Tibial artery (tissue), 4 donors: ENCODE results near the gene OST4.
A peak's percentile ranks its signal among the peaks of the same experiment; 100 is the strongest.

Experiments used
- DNase-seq, 2 donors: peaks; one replicate each; pipeline ENCODE4 v3.0.0-alpha.2; 2019
- H3K27ac ChIP-seq, 2 donors: fragments of 200-600 bp; sonication (generic) in 1 of 2; 1 replicate in 1 of 2; 2 replicates in 1 of 2; pipeline ENCODE4 v1.5.1; 2018 to 2019; ENCODE audit warnings: mild to moderate bottlenecking in 1 of 2
- H3K27me3 ChIP-seq, 2 donors: fragments of 200-600 bp; sonication (generic) in 1 of 2; one replicate each; pipeline versions ENCODE4 v1.5.1 to v1.6.0; 2016 to 2019
- H3K36me3 ChIP-seq, 3 donors: fragments of 200-600 bp; sonication (generic) in 2 of 3; one replicate each; pipeline ENCODE4 v1.5.1; 2016 to 2019; ENCODE audit warnings: mild to moderate bottlenecking in 2 of 3
- H3K4me1 ChIP-seq, 4 donors: fragments of 200-600 bp; sonication (generic) in 2 of 4; 1 replicate in 3 of 4; 2 replicates in 1 of 4; pipeline ENCODE4 v1.5.1; 2016 to 2019
- H3K4me3 ChIP-seq, 2 donors: fragments of 200-600 bp; sonication (generic) in 1 of 2; 1 replicate in 1 of 2; 2 replicates in 1 of 2; pipeline ENCODE4 v1.5.1; 2018 to 2019; ENCODE audit warnings: mild to moderate bottlenecking in 2 of 2
- H3K9me3 ChIP-seq, 3 donors: fragments of 200-600 bp; sonication (generic) in 1 of 3; one replicate each; pipeline ENCODE4 v1.5.1; 2016 to 2019
- intact Hi-C: fragments of 100-400 bp; cut with DNase I; formaldehyde crosslinking; loops from one replicate; pipeline ENCODE4 v1.15.0; 2023; ENCODE audit warnings: low total_unique reads
- TF ChIP-seq, protein P1 (sequence below), 2 experiments: fragments of 200-600 bp in 1 of 2; fragments of 450-650 bp in 1 of 2; IDR thresholded peaks; one replicate each; pipeline ENCODE4 v1.5.1; 2017 to 2019; ENCODE audit warnings: antibody characterized with exemption in 2 of 2, mild to moderate bottlenecking in 1 of 2, moderate library complexity in 1 of 2

Gene OST4

DNA sequence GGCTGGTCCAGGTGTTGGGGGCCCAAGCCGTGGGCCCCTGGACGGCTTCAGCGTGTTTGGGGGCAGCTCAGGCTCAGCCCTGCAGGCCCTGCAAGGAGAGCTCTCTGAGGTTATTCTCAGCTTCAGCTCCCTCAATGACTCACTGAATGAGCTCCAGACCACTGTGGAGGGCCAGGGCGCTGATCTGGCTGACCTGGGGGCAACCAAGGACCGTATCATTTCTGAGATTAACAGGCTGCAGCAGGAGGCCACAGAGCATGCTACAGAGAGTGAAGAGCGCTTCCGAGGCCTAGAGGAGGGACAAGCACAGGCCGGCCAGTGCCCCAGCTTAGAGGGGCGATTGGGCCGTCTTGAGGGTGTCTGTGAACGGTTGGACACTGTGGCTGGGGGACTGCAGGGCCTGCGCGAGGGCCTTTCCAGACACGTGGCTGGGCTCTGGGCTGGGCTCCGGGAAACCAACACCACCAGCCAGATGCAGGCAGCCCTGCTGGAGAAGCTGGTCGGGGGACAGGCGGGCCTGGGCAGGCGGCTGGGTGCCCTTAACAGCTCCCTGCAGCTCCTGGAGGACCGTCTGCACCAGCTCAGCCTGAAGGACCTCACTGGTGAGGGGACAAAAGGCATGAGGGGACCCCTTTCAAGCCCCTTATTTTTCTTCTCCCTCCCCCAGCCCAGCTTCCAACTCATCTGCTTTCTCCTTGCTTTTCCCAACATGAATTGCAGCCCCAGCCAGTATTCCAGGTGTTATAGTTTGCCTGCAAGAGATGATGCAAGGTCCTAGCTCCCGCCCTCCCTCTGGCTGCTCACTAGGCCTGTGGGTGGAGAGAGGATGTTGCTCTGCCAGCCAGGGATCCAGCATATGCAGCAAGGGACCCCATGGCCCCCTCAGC is 12.2 kb upstream of the OST4 start:
- Histone ChIP-seq H3K36me3 (peaks cover 10 to 19% (median 18%) of the 10 kb centered on the region in 3 donors), H3K9me3 (no peaks in the 10 kb centered on the region), H3K27ac (no peak overlapping the region), H3K4me3 (no peak overlapping the region), H3K27me3 (no peaks in the 10 kb centered on the region), H3K4me1 (peaks cover 0 to 65% (median 51%) of the 10 kb centered on the region in 4 donors)
- intact Hi-C loops = loop anchor here (2.0 to 5.0 kb wide), 2 partner anchors 51 to 113 kb away; partner anchors contain the start of genes MAPRE3 and TMEM214
- TF ChIP-seq, protein P1, sequence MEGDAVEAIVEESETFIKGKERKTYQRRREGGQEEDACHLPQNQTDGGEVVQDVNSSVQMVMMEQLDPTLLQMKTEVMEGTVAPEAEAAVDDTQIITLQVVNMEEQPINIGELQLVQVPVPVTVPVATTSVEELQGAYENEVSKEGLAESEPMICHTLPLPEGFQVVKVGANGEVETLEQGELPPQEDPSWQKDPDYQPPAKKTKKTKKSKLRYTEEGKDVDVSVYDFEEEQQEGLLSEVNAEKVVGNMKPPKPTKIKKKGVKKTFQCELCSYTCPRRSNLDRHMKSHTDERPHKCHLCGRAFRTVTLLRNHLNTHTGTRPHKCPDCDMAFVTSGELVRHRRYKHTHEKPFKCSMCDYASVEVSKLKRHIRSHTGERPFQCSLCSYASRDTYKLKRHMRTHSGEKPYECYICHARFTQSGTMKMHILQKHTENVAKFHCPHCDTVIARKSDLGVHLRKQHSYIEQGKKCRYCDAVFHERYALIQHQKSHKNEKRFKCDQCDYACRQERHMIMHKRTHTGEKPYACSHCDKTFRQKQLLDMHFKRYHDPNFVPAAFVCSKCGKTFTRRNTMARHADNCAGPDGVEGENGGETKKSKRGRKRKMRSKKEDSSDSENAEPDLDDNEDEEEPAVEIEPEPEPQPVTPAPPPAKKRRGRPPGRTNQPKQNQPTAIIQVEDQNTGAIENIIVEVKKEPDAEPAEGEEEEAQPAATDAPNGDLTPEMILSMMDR (IDR thresholded peaks at IDR 0.05) = no peak
- no peak for DNase-seq

DNA sequence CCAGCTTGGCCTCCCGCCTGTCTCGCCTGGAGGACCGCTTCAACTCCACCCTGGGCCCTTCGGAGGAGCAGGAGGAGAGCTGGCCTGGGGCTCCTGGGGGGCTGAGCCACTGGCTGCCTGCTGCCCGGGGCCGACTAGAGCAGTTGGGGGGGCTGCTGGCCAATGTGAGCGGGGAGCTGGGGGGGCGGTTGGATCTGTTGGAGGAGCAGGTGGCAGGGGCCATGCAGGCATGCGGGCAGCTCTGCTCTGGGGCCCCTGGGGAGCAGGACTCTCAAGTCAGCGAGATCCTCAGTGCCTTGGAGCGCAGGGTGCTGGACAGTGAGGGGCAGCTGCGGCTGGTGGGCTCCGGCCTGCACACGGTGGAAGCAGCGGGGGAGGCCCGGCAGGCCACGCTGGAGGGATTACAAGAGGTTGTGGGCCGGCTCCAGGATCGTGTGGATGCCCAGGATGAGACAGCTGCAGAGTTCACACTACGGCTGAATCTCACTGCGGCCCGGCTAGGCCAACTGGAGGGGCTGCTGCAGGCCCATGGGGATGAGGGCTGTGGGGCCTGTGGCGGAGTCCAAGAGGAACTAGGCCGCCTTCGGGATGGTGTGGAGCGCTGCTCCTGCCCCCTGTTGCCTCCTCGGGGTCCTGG is 11.4 kb upstream of the OST4 start:
- TF ChIP-seq, protein P1 (IDR thresholded peaks at IDR 0.05) = no peak
- Histone ChIP-seq H3K27me3 (no peaks in the 10 kb centered on the region), H3K4me1 (peaks cover 0 to 68% (median 54%) of the 10 kb centered on the region in 4 donors), H3K36me3 (peaks cover 10 to 19% (median 18%) of the 10 kb centered on the region in 3 donors), H3K9me3 (no peaks in the 10 kb centered on the region), H3K4me3 (no peak overlapping the region), H3K27ac (no peak overlapping the region)
- no peak for DNase-seq
- intact Hi-C loops = loop anchor here (5.0 kb wide), 1 partner anchor 51 kb away; the partner anchor contains the start of gene TMEM214

DNA sequence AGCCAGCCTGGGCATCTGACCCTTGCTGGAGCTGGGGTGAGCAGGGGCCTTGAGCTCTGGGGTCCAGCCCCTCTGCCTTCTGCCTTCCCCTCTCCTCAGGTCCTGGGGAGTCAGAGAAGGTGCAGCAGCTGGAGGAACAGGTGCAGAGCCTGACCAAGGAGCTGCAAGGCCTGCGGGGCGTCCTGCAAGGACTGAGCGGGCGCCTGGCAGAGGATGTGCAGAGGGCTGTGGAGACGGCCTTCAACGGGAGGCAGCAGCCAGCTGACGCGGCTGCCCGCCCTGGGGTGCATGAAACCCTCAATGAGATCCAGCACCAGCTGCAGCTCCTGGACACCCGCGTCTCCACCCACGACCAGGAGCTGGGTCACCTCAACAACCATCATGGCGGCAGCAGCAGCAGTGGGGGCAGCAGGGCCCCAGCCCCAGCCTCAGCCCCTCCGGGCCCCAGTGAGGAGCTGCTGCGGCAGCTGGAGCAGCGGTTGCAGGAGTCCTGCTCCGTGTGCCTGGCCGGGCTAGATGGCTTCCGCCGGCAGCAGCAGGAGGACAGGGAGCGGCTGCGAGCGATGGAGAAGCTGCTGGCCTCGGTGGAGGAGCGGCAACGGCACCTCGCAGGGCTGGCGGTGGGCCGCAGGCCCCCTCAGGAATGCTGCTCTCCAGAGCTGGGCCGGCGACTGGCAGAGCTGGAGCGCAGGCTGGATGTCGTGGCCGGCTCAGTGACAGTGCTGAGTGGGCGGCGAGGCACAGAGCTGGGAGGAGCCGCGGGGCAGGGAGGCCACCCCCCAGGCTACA is 10.7 kb upstream of the OST4 start:
- peaks cover 0 to 68% (median 55%) of the 10 kb centered on the region in 4 donors for H3K4me1 ChIP-seq
- no peak overlapping the region for H3K4me3 ChIP-seq
- intact Hi-C loops = loop anchor here (5.0 kb wide), 1 partner anchor 50 kb away; the partner anchor contains the start of gene TMEM214
- DNase-seq = no peak
- H3K27ac ChIP-seq = peak overlapping the region; percentile 46 to 64
- H3K9me3 ChIP-seq = no peaks in the 10 kb centered on the region
- TF ChIP-seq, protein P1 (IDR thresholded peaks at IDR 0.05) = no peak
- H3K36me3 ChIP-seq = peaks cover 10 to 19% (median 18%) of the 10 kb centered on the region in 3 donors
- H3K27me3 ChIP-seq = no peaks in the 10 kb centered on the region

DNA sequence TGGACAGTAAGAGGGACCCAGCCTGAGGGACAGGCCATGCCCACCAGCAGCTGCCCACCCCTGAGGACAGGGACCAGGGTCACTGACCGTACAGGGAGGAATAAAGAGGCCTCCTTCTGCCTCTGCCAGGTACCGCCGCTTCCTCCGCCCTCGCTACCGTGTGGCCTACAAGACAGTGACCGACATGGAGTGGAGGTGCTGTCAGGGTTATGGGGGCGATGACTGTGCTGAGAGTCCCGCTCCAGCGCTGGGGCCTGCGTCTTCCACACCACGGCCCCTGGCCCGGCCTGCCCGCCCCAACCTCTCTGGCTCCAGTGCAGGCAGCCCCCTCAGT is 9.1 kb upstream of the OST4 start:
- Histone ChIP-seq H3K4me1 (peaks cover 0 to 57% (median 56%) of the 10 kb centered on the region in 4 donors), H3K4me3 (peak overlapping the region; percentile 67 to 75), H3K27ac (peak overlapping the region; percentile 96 to 98), H3K9me3 (no peaks in the 10 kb centered on the region), H3K36me3 (peaks cover 10 to 19% (median 18%) of the 10 kb centered on the region in 3 donors), H3K27me3 (no peaks in the 10 kb centered on the region)
- DNase-seq = no peak
- intact Hi-C loops = loop anchor here (5.0 kb wide), 1 partner anchor 48 kb away; the partner anchor contains the start of gene TMEM214
- TF ChIP-seq, protein P1 (IDR thresholded peaks at IDR 0.05) = no peak

DNA sequence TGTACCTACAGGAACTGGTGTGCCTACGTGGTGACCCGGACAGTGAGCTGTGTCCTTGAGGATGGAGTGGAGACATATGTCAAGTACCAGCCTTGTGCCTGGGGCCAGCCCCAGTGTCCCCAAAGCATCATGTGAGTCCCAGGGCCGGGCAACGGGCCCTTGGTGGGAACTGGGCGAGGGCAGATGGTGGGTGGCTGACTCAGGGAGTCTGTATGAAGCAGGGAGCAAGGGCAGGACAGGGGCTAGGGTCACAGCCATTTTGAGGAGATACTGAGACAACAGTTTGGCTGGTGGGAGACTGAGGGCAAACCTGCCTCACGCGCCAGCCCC is 8.7 kb upstream of the OST4 start:
- DNase-seq = no peak
- H3K27me3 ChIP-seq = no peaks in the 10 kb centered on the region
- peak overlapping the region; percentile 67 to 75 for H3K4me3 ChIP-seq
- TF ChIP-seq, protein P1 (IDR thresholded peaks at IDR 0.05) = no peak
- peaks cover 10 to 19% (median 18%) of the 10 kb centered on the region in 3 donors for H3K36me3 ChIP-seq
- intact Hi-C loops = loop anchor here (5.0 kb wide), 1 partner anchor 48 kb away; the partner anchor contains the start of gene TMEM214
- H3K9me3 ChIP-seq = no peaks in the 10 kb centered on the region
- peak overlapping the region; percentile 96 to 98 for H3K27ac ChIP-seq
- H3K4me1 ChIP-seq = peaks cover 0 to 56% (median 54%) of the 10 kb centered on the region in 4 donors
